Esophagus muscularis mucosa (tissue), 4 donors: ENCODE measurements around the gene DCAF6. TPM values are rescaled to one million over a fixed set of nuclear protein-coding genes. Genes with fewer than 3 reads are reported as not detected.

ENCODE experiments used
- DNase-seq: peaks from one replicate; pipeline ENCODE4 v3.0.0-alpha.2; 2017; ENCODE audit errors: extremely low spot score
- H3K27ac ChIP-seq, 4 donors: fragments of 200-600 bp; sonication (generic); replicated peaks in 1 of 4; 1 replicate in 3 of 4; 2 replicates in 1 of 4; pipeline ENCODE4 v1.5.1; 2016 to 2019; ENCODE audit warnings: mild to moderate bottlenecking in 1 of 4
- H3K27me3 ChIP-seq, 4 donors: fragments of 200-600 bp; sonication (generic); one replicate each; pipeline versions ENCODE4 v1.5.1 to v1.6.0; 2016 to 2019
- H3K36me3 ChIP-seq, 4 donors: fragments of 200-600 bp; sonication (generic); one replicate each; pipeline ENCODE4 v1.5.1; 2016 to 2019
- H3K4me1 ChIP-seq, 4 donors: fragments of 200-600 bp; sonication (generic); one replicate each; pipeline ENCODE4 v1.5.1; 2016 to 2019
- H3K4me3 ChIP-seq, 4 donors: fragments of 200-600 bp; sonication (generic); 1 replicate in 2 of 4; 2 replicates in 2 of 4; pipeline ENCODE4 v1.5.1; 2016 to 2019; ENCODE audit warnings: mild to moderate bottlenecking in 4 of 4, moderate library complexity in 1 of 4
- H3K9me3 ChIP-seq, 4 donors: fragments of 200-600 bp; sonication (generic); 1 replicate in 3 of 4; 2 replicates in 1 of 4; pipeline ENCODE4 v1.5.1; 2016 to 2019
- EP300 ChIP-seq: sonication (generic); formaldehyde crosslinking; IDR thresholded peaks from one replicate; pipeline ENCODE4 v1.6.1; 2017; ENCODE audit warnings: antibody characterized with exemption
- POLR2A ChIP-seq: fragments of 450-650 bp; IDR thresholded peaks from one replicate; pipeline ENCODE4 v1.6.1; 2017; ENCODE audit warnings: antibody characterized with exemption, moderate library complexity, mild to moderate bottlenecking, low read depth
- POLR2AphosphoS5 ChIP-seq, 2 donors: sonication (generic); formaldehyde crosslinking; IDR thresholded peaks; one replicate each; pipeline ENCODE4 v1.6.1; 2017; ENCODE audit warnings: antibody characterized with exemption in 2 of 2
- WGBS: methylation state at CpG from one replicate; pipeline ENCODE4 v1.1.5; 2018; 5-methylcytosine and 5-hydroxymethylcytosine counted together
- intact Hi-C: fragments of 100-400 bp; cut with DNase I; formaldehyde crosslinking; loops from one replicate; pipeline ENCODE4 v1.15.1; 2023
- total RNA-seq, 4 donors: library from RNA; depleted of rRNA; stranded (reverse); fragments of >200 nt; gene quantifications; one replicate each; pipeline versions ENCODE4 v1.1.0 to v1.2.1, GENCODE V29; 2016
- TF ChIP-seq, protein P1 (sequence below), 3 experiments: fragments of 200-600 bp in 2 of 3; fragments of 450-650 bp in 1 of 3; sonication (generic) in 2 of 3; IDR thresholded peaks; one replicate each; pipeline ENCODE4 v1.5.1; 2017 to 2019; ENCODE audit warnings: antibody characterized with exemption in 3 of 3, mild to moderate bottlenecking in 2 of 3, moderate library complexity in 1 of 3

The DCAF6 gene
- total RNA-seq, 4 donors from 2014 or later = 80.4 to 110 (median 93.9) TPM

DNA sequence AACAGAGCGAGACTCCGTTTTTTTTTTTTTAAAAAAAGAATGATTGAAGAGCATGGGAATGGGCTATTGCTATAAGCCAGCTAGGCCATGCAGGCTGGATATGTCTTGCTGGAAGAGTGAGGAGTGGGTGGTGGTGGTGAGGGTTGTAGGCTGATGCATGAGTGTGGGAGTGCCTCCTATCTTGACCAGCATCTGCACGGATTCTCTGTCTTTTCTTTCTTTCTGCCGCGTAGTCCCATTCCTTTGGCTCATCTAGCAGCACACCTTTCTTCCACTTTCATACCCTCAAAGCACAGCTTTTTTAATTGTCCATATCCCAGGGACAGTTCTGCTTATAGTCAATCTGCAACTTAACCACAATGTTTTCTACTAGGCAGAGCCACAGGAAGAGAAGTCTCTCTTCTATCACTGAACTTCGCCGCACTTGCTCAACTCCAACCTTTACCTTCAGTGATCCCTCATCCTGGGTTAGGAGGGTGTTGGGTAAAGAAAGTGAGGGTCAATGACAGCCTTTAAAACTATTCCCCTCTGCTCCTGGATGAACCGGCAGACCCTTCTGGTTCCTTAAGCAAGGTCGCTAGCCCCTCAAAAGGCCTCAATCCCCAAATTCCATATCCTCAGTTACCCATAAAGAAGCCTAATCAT, 37.8 kb upstream of the DCAF6 start:
- Histone ChIP-seq H3K36me3 (no peaks in the 10 kb centered on the region), H3K9me3 (no peaks in the 10 kb centered on the region), H3K4me1 (peaks cover 0 to 11% (median 10%) of the 10 kb centered on the region in 4 donors), H3K4me3 (no peak overlapping the region), H3K27me3 (no peaks in the 10 kb centered on the region), H3K27ac (no peak overlapping the region)
- intact Hi-C loops = no loop called here
- no peak for DNase-seq
- 96% methylated on average over 9 of the region's 9 CpGs for WGBS
- TF ChIP-seq, protein P1, sequence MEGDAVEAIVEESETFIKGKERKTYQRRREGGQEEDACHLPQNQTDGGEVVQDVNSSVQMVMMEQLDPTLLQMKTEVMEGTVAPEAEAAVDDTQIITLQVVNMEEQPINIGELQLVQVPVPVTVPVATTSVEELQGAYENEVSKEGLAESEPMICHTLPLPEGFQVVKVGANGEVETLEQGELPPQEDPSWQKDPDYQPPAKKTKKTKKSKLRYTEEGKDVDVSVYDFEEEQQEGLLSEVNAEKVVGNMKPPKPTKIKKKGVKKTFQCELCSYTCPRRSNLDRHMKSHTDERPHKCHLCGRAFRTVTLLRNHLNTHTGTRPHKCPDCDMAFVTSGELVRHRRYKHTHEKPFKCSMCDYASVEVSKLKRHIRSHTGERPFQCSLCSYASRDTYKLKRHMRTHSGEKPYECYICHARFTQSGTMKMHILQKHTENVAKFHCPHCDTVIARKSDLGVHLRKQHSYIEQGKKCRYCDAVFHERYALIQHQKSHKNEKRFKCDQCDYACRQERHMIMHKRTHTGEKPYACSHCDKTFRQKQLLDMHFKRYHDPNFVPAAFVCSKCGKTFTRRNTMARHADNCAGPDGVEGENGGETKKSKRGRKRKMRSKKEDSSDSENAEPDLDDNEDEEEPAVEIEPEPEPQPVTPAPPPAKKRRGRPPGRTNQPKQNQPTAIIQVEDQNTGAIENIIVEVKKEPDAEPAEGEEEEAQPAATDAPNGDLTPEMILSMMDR (IDR thresholded peaks at IDR 0.05) = no peak
- TF ChIP-seq POLR2AphosphoS5 (IDR thresholded peaks at IDR 0.05) (no peak), EP300 (no peak), POLR2A (no peak)

DNA sequence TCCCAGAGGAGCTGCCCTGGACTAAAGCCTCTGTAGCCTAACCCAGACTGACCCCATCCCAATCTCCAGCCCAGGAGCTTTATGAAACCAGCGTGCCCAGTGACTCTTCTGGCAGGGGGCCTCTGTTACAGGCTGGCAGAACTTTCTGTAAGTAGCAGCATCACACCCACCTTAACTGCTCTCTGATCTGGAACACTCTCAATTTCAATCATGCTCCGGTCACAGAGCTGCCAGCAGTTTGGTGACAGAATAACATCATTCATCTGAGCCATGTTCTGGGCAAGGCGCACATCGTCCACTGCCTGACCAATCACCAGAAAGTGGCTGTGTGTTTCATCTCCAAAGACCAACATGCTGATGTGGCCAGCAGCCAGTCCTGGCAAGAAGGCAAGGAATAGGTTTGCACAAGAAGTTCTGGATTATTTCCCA, 37.2 kb upstream of the DCAF6 start:
- H3K4me1 ChIP-seq = peaks cover 0 to 12% (median 10%) of the 10 kb centered on the region in 4 donors
- 69% methylated on average over 4 of the region's 4 CpGs for WGBS
- TF ChIP-seq EP300 (no peak), POLR2A (no peak), POLR2AphosphoS5 (IDR thresholded peaks at IDR 0.05) (no peak)
- TF ChIP-seq, protein P1 (IDR thresholded peaks at IDR 0.05) = no peak
- H3K27me3 ChIP-seq = no peaks in the 10 kb centered on the region
- DNase-seq = no peak
- intact Hi-C loops = no loop called here
- H3K36me3 ChIP-seq = no peaks in the 10 kb centered on the region
- H3K27ac ChIP-seq = no peak overlapping the region
- H3K4me3 ChIP-seq = no peak overlapping the region
- H3K9me3 ChIP-seq = no peaks in the 10 kb centered on the region

- H3K4me3 ChIP-seq = no peak overlapping the region
- H3K36me3 ChIP-seq = no peaks in the 10 kb centered on the region
- intact Hi-C loops = no loop called here
- no peaks in the 10 kb centered on the region for H3K27me3 ChIP-seq
- no peak for DNase-seq
- peaks cover 0 to 21% (median 13%) of the 10 kb centered on the region in 4 donors for H3K4me1 ChIP-seq
- WGBS = 93% methylated on average over 4 of the region's 4 CpGs
- no peaks in the 10 kb centered on the region for H3K9me3 ChIP-seq
- no peak overlapping the region for H3K27ac ChIP-seq
- TF ChIP-seq POLR2AphosphoS5 (IDR thresholded peaks at IDR 0.05) (no peak), EP300 (no peak), POLR2A (no peak)
- TF ChIP-seq, protein P1 (IDR thresholded peaks at IDR 0.05) = no peak
Observed at GRCh38 chr1:167900907-167901306, 35.6 kb upstream of the DCAF6 start.

DNA sequence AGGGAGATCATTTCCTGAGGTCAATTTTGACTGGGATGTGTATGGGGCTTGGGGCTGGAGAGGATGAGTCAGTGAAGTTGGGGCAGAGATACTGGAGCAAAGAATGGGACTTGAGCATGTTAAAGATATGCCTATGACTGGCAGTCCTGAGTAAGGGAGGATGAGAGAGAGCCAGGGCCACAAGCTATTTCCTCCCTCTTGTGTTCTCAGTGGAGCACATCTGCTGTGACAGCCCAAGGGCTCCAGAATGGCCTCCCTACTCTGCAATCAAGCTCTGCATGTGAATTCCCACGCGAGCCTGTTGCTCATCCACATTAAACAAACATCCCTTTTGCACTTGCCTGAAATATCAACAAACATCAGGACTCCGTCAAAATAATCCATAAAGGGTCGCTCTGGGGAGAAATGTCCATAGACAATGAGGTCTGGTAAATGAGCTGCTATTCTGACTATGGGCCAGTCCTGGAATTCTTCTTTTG, 31.8 kb upstream of the DCAF6 start:
- H3K36me3 ChIP-seq = no peaks in the 10 kb centered on the region
- intact Hi-C loops = no loop called here
- DNase-seq = no peak
- TF ChIP-seq POLR2A = no peak
- TF ChIP-seq POLR2AphosphoS5 (IDR thresholded peaks at IDR 0.05) = no peak
- TF ChIP-seq, protein P1 (IDR thresholded peaks at IDR 0.05) = no peak
- no peak for TF ChIP-seq EP300
- peaks cover 0 to 13% (median 5%) of the 10 kb centered on the region in 4 donors for H3K4me1 ChIP-seq
- 69% methylated on average over 4 of the region's 4 CpGs for WGBS
- H3K27ac ChIP-seq = no peak overlapping the region
- H3K4me3 ChIP-seq = no peak overlapping the region
- no peaks in the 10 kb centered on the region for H3K27me3 ChIP-seq
- H3K9me3 ChIP-seq = no peaks in the 10 kb centered on the region

- no peak for DNase-seq
- no peak for TF ChIP-seq POLR2AphosphoS5 (IDR thresholded peaks at IDR 0.05)
- TF ChIP-seq EP300 = no peak
- TF ChIP-seq, protein P1 (IDR thresholded peaks at IDR 0.05) = no peak
- TF ChIP-seq POLR2A = no peak
- Histone ChIP-seq H3K9me3 (no peaks in the 10 kb centered on the region), H3K27me3 (no peaks in the 10 kb centered on the region), H3K4me1 (peaks cover 0 to 10% (median 3%) of the 10 kb centered on the region in 4 donors), H3K27ac (no peak overlapping the region), H3K4me3 (no peak overlapping the region), H3K36me3 (no peaks in the 10 kb centered on the region)
- intact Hi-C loops = no loop called here
- WGBS = 72% methylated on average over 3 of the region's 3 CpGs
Observed at GRCh38 chr1:167905182-167905581, 31.3 kb upstream of the DCAF6 start.
